OCI-LY1 (cell line): ENCODE data around the gene CPT2.

ENCODE experiments used
- H2AFZ ChIP-seq: fragments of 200-600 bp; sonication (generic), shearing (Covaris generic); 2 replicates; pipeline ENCODE4 v1.6.0; 2014; ENCODE audit warnings: antibody characterized with exemption, mild to moderate bottlenecking, low read length
- H3F3A ChIP-seq: fragments of 200-600 bp; sonication (generic), shearing (Covaris generic); 2 replicates; pipeline ENCODE4 v1.6.0; 2014; ENCODE audit warnings: mild to moderate bottlenecking, antibody characterized with exemption, low read length, moderate library complexity; ENCODE audit not compliant: insufficient read depth
- H3K27ac ChIP-seq: fragments of 200-600 bp; sonication (generic); 2 replicates; pipeline ENCODE4 v1.5.1; 2014; ENCODE audit warnings: low read length, mixed run types, mild to moderate bottlenecking, low read depth; ENCODE audit not compliant: poor library complexity, severe bottlenecking
- H3K27me3 ChIP-seq: fragments of 200-600 bp; sonication (generic); 2 replicates; pipeline ENCODE4 v1.6.0; 2014; ENCODE audit warnings: antibody characterized with exemption, mild to moderate bottlenecking, low read length, moderate library complexity; ENCODE audit not compliant: insufficient read depth
- H3K36me3 ChIP-seq: fragments of 200-600 bp; sonication (generic); 2 replicates; pipeline ENCODE4 v1.6.1; 2014; ENCODE audit warnings: mild to moderate bottlenecking, antibody characterized with exemption, low read length, moderate library complexity, mixed read lengths; ENCODE audit not compliant: insufficient read depth
- H3K4me1 ChIP-seq: fragments of 200-600 bp; sonication (generic); 2 replicates; pipeline ENCODE4 v1.5.1; 2014; ENCODE audit warnings: mild to moderate bottlenecking, low read length, moderate library complexity; ENCODE audit not compliant: insufficient read depth, severe bottlenecking
- H3K4me2 ChIP-seq: fragments of 200-600 bp; sonication (generic), shearing (Covaris generic); 2 replicates; pipeline ENCODE4 v1.6.1; 2014; ENCODE audit warnings: low read length
- H3K4me3 ChIP-seq: fragments of 200-600 bp; sonication (generic); 2 replicates; pipeline ENCODE4 v1.5.1; 2014; ENCODE audit warnings: low read length, low read depth, mild to moderate bottlenecking, mixed read lengths; ENCODE audit not compliant: poor library complexity, severe bottlenecking
- H3K79me2 ChIP-seq: fragments of 200-600 bp; shearing (Covaris generic); 2 replicates; pipeline ENCODE4 v1.6.1; 2016; ENCODE audit warnings: mixed run types, low read length, mixed read lengths; ENCODE audit not compliant: insufficient read depth
- H3K9ac ChIP-seq: fragments of 200-600 bp; sonication (generic), shearing (Covaris generic); 2 replicates; pipeline ENCODE4 v1.6.1; 2014; ENCODE audit warnings: mild to moderate bottlenecking, low read length, mixed read lengths
- H3K9me2 ChIP-seq: fragments of 200-600 bp; sonication (generic), shearing (Covaris generic); 2 replicates; pipeline ENCODE4 v1.6.1; 2014; ENCODE audit warnings: low read depth, mild to moderate bottlenecking, low read length, mixed read lengths
- H3K9me3 ChIP-seq: fragments of 200-600 bp; shearing (Covaris generic); 2 replicates; pipeline ENCODE4 v1.6.1; 2014; ENCODE audit warnings: low read length, mixed read lengths
- H4K20me1 ChIP-seq: fragments of 200-600 bp; sonication (generic), shearing (Covaris generic); 2 replicates; pipeline ENCODE4 v1.6.0; 2016; ENCODE audit warnings: mild to moderate bottlenecking, low read length; ENCODE audit not compliant: insufficient read depth
- EZH2 ChIP-seq: fragments of 200-600 bp; sonication (generic), shearing (Covaris generic); IDR thresholded peaks from 2 replicates; pipeline ENCODE4 v1.8.0; 2017; ENCODE audit warnings: borderline replicate concordance, mixed run types, mild to moderate bottlenecking, antibody characterized with exemption, low read length, moderate library complexity, mixed read lengths
- TF ChIP-seq, protein P1 (sequence below): fragments of 200-600 bp; sonication (generic), shearing (Covaris generic); IDR thresholded peaks from 2 replicates; pipeline ENCODE4 v1.5.1; 2017; ENCODE audit warnings: mild to moderate bottlenecking, antibody characterized with exemption, low read length, moderate library complexity, mixed read lengths

CPT2 gene

DNA sequence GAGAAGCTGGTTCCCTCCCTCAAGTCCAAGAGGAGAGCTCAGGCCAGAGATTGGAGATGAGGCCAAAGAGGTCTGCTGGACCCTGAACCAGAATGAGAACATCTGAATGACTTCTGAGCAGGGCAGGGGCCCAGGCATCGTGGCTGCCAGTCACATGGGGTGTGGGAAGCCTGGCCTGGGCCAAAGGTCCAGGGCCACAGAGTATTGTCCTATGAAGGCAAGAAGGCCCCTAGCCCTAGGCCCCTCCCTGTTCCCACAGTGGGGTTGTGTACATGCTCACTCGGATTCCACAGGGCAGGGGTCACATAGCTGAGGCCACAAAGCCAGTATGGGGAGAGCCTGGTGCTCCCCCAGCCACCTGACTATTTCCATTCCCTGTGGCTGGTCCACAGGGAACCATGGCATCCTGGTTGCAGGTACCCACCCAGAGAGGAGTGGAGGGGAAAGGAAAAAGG lies 35.7 kb upstream of the CPT2 start:
- Histone ChIP-seq H3K27me3 (no peaks in the 10 kb centered on the region; the same call in 1 of the 2 replicates), H3K36me3 (no peaks in the 10 kb centered on the region), H3K9me3 (no peaks in the 10 kb centered on the region), H3K4me2 (no peak overlapping the region), H3K4me3 (no peak overlapping the region), H3F3A (no peaks in the 10 kb centered on the region), H3K79me2 (no peaks in the 10 kb centered on the region), H2AFZ (no peak overlapping the region), H3K9me2 (no peaks in the 10 kb centered on the region), H3K9ac (no peak overlapping the region), H3K27ac (no peak overlapping the region), H4K20me1 (no peaks in the 10 kb centered on the region), H3K4me1 (no peaks in the 10 kb centered on the region)
- TF ChIP-seq, protein P1, sequence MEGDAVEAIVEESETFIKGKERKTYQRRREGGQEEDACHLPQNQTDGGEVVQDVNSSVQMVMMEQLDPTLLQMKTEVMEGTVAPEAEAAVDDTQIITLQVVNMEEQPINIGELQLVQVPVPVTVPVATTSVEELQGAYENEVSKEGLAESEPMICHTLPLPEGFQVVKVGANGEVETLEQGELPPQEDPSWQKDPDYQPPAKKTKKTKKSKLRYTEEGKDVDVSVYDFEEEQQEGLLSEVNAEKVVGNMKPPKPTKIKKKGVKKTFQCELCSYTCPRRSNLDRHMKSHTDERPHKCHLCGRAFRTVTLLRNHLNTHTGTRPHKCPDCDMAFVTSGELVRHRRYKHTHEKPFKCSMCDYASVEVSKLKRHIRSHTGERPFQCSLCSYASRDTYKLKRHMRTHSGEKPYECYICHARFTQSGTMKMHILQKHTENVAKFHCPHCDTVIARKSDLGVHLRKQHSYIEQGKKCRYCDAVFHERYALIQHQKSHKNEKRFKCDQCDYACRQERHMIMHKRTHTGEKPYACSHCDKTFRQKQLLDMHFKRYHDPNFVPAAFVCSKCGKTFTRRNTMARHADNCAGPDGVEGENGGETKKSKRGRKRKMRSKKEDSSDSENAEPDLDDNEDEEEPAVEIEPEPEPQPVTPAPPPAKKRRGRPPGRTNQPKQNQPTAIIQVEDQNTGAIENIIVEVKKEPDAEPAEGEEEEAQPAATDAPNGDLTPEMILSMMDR = no peak
- no peak for TF ChIP-seq EZH2

DNA sequence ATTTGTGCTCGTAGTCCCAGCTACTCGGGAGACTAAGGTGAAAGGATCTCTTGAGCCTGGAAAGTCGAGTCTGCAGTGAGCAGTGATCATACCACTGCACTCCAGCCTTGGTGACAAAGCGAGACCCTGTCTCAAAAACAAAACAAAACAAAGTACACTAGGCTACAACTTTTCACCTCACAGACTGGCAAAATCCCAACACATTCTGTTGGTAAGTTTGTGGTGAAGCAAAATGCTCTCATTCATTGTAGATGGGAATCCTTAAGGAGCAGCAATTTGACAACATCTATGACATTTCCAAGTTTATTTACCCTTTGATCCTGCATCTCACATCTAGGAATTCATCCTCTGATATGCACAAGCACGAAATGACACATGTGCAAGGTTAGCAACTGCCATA lies 34.0 kb upstream of the CPT2 start:
- H3K79me2 ChIP-seq = no peaks in the 10 kb centered on the region
- H3K9me2 ChIP-seq = no peaks in the 10 kb centered on the region
- H4K20me1 ChIP-seq = no peaks in the 10 kb centered on the region
- no peaks in the 10 kb centered on the region for H3K4me1 ChIP-seq
- no peaks in the 10 kb centered on the region for H3K36me3 ChIP-seq
- no peak overlapping the region for H3K9ac ChIP-seq
- H3K4me3 ChIP-seq = no peak overlapping the region
- H3F3A ChIP-seq = no peaks in the 10 kb centered on the region
- H3K9me3 ChIP-seq = no peaks in the 10 kb centered on the region
- no peak overlapping the region for H3K27ac ChIP-seq
- TF ChIP-seq, protein P1 = no peak
- TF ChIP-seq EZH2 = no peak
- H3K4me2 ChIP-seq = no peak overlapping the region
- H2AFZ ChIP-seq = no peak overlapping the region
- no peaks in the 10 kb centered on the region; the same call in 1 of the 2 replicates for H3K27me3 ChIP-seq

DNA sequence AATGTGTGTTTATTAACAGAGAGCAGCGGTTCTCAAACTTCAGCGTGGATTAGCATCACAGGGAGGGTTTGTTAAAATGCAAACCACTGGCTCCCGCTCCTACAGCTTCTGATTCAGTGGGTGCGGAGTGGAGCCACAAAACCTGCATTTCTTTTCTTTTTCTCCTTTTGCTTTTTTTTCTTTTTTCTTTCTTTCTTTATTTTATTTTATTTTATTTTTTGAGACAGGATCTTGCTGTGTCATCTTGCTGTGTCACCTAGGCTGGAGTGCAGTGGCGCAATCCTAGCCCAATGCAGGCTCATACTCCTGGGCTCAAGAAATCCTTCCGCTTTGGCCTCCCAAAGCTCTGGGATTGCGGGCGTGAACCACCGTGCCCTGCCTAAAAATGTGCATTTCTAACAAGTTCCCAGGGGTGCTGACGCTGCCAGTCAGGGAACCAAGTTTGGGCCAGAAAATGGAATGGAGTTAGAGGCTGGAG lies 33.3 kb upstream of the CPT2 start:
- Histone ChIP-seq H2AFZ (no peak overlapping the region), H3K4me2 (no peak overlapping the region), H4K20me1 (no peaks in the 10 kb centered on the region), H3K9ac (no peak overlapping the region), H3F3A (no peaks in the 10 kb centered on the region), H3K9me2 (no peaks in the 10 kb centered on the region), H3K36me3 (no peaks in the 10 kb centered on the region), H3K4me3 (no peak overlapping the region), H3K27ac (no peak overlapping the region), H3K27me3 (no peaks in the 10 kb centered on the region; the same call in 1 of the 2 replicates), H3K9me3 (no peaks in the 10 kb centered on the region), H3K79me2 (no peaks in the 10 kb centered on the region), H3K4me1 (no peaks in the 10 kb centered on the region)
- TF ChIP-seq, protein P1 = no peak
- no peak for TF ChIP-seq EZH2
